ENCODE measurements around the gene RANBP3L.
A peak's percentile ranks its signal among the peaks of the same experiment; 100 is the strongest.
"Not testable (repeated sequence)": the region's sequence is repeated elsewhere in the genome, so short reads cannot be mapped to it uniquely, and the experiment has no call there.

Gene RANBP3L, protein sequence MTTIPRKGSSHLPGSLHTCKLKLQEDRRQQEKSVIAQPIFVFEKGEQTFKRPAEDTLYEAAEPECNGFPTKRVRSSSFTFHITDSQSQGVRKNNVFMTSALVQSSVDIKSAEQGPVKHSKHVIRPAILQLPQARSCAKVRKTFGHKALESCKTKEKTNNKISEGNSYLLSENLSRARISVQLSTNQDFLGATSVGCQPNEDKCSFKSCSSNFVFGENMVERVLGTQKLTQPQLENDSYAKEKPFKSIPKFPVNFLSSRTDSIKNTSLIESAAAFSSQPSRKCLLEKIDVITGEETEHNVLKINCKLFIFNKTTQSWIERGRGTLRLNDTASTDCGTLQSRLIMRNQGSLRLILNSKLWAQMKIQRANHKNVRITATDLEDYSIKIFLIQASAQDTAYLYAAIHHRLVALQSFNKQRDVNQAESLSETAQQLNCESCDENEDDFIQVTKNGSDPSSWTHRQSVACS

DNA sequence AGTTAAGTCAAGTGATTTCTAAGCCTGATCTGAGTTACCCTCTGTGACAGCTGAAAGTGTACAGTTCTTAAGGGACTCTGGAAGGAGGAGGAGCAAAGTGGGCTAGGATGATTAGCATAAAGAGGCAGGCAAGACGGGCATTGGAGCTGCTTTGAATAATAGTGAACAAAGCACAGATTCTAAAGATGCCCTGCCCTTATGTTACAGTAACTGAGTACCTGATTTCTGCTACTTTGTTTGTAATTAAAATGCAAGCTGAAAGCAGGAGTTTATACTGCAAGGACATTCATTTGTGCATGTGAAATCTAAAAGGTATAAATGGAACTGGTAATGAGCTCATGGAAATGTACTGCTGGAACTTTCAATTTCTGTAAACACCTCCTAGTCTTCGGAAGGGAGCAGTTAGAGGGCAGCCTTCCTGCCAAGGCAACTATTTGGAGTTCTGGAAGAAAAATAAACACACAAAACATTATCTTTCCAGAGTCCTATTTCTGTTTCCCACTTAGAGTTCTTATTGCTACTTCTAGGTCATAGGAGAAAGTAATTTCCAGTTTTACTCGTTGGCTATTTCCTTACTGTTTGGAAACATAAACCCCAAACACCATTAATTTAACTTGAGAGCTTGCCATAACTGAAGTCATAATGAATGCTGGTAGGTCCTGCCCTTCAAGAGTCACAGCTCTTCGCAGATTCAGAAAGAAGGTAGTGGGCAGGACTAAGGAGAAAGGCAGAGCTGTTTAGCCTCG, at the start of gene RANBP3L:
RANBP3L (minus strand) TSS at position 45 of the 746 bp plus-strand sequence. CDS start 486 bp downstream, outside the sequence.
- peak; percentile 14 for DNase-seq (ENCODE audit: low spot score)

DNA sequence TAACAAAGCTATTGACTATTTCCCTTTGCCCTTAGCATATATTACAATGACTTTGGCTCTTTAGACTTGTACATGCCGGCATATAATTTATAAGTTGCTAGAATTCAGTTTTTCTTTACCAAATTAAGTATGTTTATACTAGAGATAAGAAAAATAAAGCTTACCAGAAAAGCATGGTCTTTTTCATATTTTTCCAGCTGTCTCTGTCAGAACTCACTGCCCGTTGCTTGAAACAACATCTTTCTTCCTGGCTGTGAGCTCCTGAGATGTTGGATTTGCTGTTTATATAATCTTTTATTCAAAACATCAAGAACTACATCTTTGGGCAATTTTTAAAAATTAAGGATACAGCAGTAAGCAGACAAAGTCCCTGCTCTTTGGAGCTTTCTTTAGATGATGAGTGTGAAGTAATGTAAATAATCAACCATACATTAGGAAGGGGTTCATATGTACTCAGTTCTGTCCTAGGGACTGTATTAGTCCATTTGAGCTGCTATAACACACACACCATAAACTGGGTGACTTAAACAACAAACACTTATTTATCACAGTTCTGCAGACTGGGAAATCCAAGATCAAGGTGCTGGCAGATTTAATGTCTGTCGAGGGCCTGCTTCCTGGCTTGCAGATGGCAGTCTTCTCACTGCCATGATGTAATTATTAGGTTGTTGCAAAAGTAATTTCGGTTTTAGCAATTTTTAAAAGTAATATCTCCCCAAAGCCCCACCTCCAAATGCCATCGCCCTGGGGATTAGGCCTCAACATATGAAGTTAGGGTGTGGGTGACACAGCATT, 45.4 kb upstream of the RANBP3L start:
- DNase-seq (ENCODE audit: low spot score), result no peak

DNA sequence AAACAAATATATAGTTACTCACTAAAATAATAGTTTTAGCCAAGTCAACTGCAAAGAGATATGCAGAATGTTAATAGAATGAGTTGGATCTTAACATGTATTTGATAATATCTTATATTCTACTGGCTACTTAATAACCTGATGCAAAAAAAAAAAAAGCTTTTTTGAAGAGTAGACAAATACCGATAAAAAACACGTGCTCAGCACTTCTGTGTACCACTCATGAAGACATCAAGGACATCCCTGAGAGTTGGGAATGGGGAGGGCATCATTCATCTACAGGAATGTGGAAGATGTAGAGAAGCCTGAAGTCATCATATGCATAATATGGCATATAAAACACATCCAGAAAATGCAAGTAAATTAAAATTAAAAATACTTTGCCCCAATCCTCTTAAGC, 43.2 kb upstream of the RANBP3L start:
- no peak for DNase-seq (ENCODE audit: low spot score)

DNA sequence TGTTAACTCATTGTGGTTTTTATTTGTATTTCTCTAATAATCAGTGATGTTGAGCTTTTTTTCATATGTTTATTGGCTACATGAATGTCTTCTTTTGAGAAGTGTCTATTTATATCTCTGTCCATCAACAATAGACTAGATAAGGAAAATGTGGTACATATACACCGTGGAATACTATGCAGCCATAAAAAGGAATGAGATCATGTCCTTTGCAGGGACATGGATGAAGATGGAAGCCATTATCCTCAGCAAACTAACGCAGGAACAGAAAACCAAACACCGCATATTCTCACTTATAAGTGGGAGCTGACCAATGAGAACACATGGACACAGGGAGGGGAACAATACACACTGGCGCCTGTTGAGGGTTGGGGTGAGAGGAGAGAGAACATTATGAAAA, 40.0 kb upstream of the RANBP3L start:
- not testable (repeated sequence) for DNase-seq (ENCODE audit: low spot score)

DNA sequence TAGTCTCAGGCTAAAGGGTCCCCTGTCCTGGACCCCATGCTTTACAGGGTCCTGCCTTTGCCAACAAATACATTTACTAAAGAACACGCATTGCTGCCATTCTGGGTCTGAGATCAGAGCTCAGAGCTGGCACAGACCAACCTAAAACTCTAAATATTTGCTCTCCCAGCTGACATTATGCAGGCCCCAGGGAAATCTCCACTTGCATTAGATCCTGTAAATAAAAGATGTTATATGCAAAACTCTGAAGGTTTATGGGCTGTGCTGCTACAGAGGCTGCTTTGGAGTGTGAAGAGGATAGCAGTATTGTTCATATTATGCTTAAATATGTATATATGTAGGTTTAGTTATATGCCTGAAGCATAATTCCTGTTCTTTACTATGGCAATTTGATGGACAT, 35.9 kb upstream of the RANBP3L start:
- DNase-seq (ENCODE audit: low spot score), result no peak

DNA sequence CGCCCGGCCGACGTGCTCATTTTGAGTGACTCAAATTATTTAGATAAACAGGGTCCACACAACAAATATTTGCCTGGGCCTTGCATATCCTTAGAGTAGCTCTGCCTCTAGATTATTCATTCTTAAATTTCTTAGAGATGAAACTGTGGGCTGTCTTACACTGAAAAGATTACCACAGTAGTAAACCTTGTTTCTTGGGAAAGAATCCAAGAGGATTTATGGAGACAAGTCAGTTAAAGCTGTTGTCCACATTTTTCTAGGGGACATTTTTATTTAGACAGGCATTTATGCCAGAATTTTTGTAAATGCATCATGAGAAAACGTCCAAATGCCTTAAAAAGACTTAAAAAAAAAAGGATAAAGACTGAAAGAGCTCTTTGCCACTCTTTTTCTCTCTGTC, 32.6 kb upstream of the RANBP3L start:
- DNase-seq (ENCODE audit: low spot score), result no peak

DNA sequence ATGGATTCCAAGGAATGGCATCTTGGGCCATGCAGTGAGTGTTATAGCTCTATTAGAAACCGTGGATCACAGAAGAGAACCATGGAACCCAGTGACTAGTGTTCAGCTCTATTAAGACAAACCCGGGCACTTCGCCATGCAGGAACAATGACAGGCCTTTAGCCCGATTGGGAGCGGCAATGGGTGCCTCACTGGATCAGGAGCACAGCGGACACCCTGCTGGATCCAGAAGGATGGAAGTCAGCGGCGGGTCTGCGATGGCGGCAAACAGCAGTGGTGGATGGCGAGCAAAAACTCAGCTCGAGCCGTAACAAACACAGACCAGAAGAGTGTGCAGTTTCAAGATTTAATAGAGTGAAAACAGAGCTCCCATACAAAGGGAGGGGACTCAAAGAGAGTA, 31.0 kb upstream of the RANBP3L start:
- not testable (repeated sequence) for DNase-seq (ENCODE audit: low spot score)

DNA sequence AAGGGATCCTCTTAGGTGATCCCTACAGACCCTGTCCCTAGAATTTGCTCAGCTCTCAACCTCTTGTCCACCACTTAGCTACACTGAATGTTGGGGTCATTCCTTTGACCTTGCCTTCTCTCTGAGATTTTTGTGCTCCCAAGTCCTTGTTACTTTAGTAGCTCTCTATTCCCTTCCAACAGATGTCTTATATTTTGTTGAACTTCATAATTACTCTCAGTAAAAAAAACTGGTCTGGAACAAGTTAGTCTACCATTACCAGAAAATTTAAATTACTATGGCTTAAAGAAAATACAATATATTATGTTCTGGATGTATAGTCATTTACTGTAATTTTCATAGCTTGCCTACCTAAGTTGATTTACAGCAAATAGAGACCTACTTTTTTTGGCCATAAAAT, 23.5 kb upstream of the RANBP3L start:
- no peak for DNase-seq (ENCODE audit: low spot score)

DNA sequence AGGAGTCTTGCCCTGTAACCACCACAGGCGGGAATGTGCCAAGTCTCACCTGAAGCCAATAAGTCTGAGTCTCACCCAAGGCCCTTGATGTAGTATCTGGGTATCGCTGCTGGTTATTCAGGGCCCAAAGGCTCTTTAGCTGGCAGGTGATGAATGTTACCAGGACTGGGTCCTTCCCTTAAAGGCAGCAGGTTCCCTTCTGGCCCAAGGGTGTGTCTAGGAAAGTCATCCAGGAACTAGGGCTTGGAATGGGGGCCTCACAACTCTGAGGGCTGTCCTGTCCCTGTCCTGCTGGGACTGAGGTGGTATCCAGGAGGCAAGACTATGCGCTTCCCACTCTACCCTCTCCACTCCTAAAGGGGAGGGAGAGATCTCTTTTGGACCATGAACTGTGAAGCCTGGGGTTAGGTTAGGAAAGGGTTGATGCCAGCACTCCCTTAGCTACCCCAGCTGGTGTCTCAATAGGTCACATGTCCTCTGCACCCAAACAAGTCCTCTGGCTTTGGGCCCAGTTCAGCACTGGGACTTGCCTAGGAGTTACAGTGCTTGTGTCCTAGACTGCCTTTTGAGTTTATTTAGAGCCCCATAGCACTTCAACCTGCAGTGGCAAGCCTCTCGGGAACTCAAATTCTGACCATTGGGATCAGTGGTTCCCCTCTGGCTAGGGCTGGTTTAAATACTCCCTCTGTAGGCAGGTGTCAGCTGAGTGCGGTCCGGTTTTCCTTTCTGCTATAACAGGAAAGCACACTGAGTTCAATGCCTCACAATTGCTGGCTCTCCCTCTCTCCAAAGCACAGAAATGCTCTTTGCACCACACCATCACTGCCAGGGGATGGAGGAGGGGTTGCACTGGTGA, 22.5 kb upstream of the RANBP3L start:
- no peak for DNase-seq (ENCODE audit: low spot score)

DNA sequence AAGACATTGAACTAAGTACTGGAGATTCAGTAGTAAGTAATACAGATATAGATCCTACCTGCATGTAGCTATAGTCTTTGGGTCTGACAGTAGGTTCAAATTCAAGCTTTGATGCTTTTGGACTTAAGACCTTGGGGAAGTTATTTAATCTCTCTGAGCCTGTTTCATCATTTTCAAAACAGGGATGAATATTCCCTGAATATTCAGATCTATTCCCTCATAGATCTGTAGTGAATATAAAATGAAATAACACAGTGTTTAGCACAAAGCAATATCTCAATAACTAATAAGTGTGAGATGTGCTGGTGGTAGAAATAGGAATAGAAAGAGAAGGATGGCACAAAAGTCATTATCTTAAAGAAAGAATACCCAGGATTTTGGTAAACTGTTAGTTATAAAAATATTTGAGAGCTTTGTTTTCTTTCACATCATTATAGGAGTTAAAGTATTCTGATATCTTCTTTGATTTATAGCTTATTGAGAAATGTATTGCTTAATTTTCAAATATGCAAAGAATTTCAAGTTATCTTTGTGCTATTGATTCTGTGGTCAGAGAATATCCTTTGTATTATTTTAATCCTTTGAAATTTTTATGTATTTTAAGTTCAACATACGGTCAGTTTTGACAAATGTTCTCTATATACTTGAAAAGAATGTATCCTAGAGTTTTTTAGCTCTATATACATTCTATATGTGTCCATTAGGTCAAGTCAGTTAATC, 11.4 kb upstream of the RANBP3L start:
- no peak for DNase-seq (ENCODE audit: low spot score)

DNA sequence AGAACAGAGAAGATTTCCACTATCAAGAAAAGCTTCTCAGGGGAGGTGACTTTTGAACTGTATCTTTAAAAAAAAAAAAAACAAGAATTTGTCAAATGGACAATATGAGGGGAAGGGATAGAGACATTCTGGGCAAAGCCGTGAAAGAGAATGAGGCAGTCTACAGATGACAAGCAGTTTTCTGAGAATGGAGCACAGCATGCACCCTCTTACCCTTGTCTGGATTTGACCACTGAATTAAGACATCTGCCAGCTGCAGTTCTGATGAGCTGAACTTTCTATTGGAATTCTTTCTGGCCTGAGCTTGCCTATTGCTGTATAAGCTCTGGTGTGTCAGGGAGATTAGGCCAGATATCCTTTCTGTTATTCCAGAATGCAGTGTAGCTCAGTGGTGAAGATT, 10.3 kb upstream of the RANBP3L start:
- no peak for DNase-seq (ENCODE audit: low spot score)

DNA sequence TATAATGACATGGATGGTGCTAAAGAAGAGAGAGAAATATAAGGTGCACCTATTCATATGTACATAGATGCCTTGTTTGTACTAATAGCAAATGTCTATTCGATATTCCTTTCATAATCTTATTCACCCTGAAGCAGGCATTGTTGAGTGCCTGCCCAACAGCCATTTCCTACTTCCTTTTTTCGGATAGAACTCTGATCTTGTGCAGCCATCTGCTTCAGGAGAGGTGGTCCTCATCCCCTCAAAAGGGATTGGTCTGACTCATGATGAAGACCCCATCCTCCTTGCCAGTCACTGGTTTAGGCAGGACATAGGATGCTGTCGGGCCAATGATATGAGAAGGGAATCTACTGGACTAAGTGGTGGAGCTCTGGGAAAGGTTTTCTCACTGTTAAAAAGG, 8.4 kb upstream of the RANBP3L start:
- DNase-seq (ENCODE audit: low spot score), result no peak

DNA sequence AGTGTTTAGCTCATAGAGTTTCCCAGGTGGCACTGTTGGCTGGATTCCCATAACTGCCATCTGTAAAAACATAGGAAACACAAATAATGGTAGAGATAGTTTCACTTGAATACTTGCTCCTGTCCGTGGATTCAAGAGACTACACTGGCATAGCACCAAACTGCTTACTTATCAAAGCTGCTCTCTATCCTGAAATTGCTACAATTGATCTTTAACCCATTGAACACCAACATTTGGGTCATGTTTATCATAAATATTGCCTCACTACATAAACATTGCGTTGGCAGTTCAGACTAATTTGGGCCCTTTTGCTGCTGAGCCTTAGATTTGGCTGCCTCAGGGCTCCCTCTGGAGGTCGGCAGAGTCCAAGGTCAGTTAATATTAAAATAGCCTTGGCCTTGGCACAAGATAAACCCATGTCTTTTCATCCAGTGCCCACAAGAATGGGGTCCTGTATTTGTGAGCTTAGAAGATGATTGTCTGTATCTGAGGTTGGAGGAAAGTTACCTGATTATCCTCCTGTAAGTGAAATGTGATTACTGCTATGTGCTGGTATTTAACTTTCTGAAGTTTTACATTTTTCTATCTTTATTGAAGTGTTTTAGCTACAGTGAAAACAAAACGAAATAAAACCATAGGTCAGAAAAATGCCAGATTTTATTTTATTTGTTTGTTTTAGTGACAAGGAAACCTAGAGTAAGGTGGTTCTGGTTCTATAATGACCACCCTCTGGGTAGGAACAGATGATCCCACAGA, 4.0 kb upstream of the RANBP3L start:
- DNase-seq (ENCODE audit: low spot score), result peak; percentile 75

DNA sequence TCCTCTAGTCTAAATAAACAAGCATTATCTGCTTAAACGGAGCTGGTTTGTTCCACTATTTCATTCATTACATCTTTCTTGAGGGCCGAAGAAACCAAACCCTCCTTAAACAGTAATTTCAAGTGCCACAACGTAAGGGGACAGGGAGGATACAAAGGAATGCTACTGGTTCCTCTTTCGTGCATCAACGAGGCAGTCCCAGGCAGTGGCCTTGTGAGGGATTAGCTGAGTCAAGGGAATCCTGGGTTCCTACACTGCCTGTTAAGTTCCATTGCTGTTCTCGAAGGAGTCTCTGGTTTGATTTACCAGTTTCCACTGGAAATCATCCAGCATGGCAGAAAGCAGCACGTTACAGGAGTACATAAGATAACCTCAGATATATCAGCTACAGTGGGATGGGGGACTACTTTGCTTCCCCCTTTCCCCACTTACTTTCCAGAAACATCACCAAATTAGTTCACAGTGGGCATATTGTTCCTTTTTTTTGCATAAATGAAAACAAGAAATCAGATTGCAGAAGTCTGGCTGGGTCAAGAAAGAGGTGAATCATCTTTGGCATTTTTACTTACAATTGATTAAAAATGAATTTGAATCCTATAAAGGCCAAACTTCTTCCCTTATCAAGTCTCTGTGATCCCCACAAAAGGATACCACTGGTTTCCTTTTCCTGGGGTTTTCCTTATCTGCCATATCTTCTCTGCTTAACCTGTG, 2.5 kb upstream of the RANBP3L start:
- DNase-seq (ENCODE audit: low spot score), result no peak

DNA sequence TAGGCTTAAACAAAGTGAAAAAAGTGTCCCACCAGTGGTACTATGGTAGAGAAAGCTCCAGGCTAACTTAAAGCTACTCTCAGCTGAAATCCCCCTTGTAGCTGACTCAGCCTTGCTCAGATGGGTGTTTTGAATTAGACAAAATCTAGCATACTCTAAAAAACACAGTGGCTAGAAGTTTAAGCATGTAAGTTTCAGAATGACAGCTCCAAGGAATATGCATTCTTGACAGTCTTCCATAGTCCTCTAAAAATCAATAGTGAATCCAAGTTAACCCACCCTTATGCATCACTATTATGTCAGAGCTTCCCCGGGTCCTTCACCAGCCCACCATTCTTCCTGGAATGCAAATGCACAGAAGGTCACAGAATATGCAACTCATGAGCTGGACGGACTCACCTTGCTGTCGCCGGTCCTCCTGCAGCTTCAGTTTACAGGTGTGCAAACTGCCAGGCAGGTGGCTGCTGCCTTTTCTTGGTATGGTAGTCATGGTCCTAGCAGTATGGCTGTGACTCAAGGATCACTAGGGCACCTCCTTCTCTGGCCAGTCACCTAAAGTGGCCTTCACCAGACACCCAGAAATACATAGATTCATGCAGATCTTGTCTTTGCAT, 668 bp downstream of the RANBP3L start:
- no peak for DNase-seq (ENCODE audit: low spot score)

DNA sequence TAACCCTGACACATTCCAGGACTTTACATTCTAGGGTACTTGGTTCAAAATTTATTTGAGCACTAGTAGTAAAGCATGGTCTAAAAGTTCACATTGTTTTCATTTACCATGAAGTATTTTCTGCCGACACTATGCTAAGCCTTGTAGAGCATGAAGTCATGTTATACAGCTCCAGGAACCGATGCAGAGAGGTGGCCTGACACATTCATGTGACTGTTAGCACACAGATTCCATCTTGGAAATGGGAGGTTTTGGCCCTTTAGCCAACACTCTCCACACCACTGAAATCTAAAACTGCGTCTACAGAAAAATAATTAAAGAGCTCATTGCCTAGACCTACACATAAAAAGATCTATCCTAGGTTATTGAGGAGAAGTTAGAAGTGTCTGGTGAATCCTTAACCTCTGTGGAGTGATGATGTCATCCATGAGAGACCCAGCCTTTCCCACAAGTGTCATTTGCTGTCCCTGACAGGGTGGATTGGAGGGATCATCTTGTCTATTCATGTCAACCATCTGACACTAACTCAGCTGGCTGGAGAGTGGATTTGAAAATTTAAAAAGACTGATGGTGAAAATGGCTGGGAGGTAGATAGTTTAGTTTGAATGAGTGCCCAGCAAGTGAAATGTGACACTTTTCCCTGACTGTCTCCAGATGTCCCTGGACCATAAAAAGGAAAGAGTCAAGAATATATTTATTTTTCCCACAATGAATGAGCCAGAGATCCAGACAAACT, 1.3 kb downstream of the RANBP3L start:
- DNase-seq (ENCODE audit: low spot score), result no peak

DNA sequence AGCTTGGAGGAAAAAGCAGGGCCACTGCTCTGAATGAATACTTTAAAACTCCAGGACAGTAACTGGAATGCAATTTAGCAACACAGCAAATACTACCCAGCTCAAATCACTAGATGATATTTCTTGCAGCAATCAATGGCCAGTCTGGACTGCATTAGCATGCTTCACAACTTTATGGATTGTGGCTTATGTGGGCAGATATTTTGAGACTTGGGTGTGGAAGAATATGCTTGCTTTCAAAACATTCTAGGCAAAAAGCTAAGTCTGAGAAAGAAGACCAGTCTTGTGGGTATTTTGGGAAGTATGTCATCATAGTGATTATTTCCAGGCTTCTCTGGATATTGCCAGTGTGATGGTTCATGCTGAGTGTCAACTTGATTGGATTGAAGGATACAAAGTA, 3.1 kb downstream of the RANBP3L start:
- no peak for DNase-seq (ENCODE audit: low spot score)

DNA sequence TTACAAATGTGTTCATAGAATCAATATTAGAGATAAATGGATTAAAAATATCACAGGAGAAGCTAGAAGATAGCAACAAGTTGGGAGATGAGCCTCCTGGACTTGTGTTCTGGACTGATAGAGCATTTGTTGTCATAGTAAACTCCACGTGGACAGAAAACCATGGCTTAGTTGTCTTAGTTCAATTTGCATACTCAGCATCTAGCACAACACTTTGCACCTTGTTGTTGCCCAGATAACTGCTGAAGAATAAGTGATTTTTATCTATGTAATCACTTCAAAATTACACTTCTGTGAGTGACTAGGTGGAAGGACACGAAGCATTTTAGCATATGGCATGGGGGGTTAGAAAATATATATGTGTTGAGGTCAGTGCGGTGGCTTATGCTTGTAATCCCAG, 4.0 kb downstream of the RANBP3L start:
- no peak for DNase-seq (ENCODE audit: low spot score)

Measured in cerebellar cortex (tissue), 1 donor.